GM19025 (cell line): ENCODE data around the gene TRIM29.

Experiments used
- ATAC-seq: cut with Tn5 transposase; IDR thresholded peaks from one replicate; pipeline ENCODE4 v1.9.1; 2021; ENCODE audit warnings: mild to moderate bottlenecking, low read depth, moderate library complexity; ENCODE audit not compliant: unreplicated experiment

The TRIM29 gene

GRCh38 chr11:120065876-120066275 is 72.0 kb downstream of the TRIM29 start:
- no peak for ATAC-seq

- ATAC-seq, result no peak
These were observed 72.7 kb downstream of the TRIM29 start for GRCh38 chr11:120065176-120065575.

GRCh38 chr11:120064341-120064740 is 73.6 kb downstream of the TRIM29 start:
- no peak for ATAC-seq

- no peak for ATAC-seq
These were observed 74.1 kb downstream of the TRIM29 start for GRCh38 chr11:120063686-120064340.

GRCh38 chr11:120062561-120062930 is 75.4 kb downstream of the TRIM29 start:
- ATAC-seq, result no peak

- no peak for ATAC-seq
These were observed 76.0 kb downstream of the TRIM29 start for GRCh38 chr11:120061761-120062560.
